Frontal cortex (tissue), 4 donors: Measurements from ENCODE around the gene CTU2. TPM values are rescaled to one million over a fixed set of nuclear protein-coding genes. Genes with fewer than 3 reads are reported as not detected.

Source experiments
- DNase-seq, 2 donors: peaks; one replicate each; pipeline ENCODE4 v3.0.0; 2012; ENCODE audit warnings: low spot score in 2 of 2
- FAIRE-seq: peaks from 2 replicates; lab custom pipeline; 2012; peaks lifted over from hg19 to GRCh38; lab: Jason Lieb, UNC
- total RNA-seq: library from RNA; depleted of rRNA; stranded (reverse); fragments of >200 nt; gene quantifications from one replicate; pipeline ENCODE4 v1.2.3, GENCODE V29; 2014
- donor health status: control.
- donor health status: control.
- donor health status: control.

CTU2 gene
- total RNA-seq, 1 donor from 2014 or later, result 15.1 TPM

- no peak for DNase-seq
- FAIRE-seq, result no peak
Observed at GRCh38 chr16:88723911-88724310, 17.6 kb downstream of the CTU2 start.

GRCh38 chr16:88724855-88725555 lies 18.7 kb downstream of the CTU2 start:
- DNase-seq, result no peak
- FAIRE-seq, result no peak

- DNase-seq (no peak), FAIRE-seq (no peak)
Observed at GRCh38 chr16:88725609-88726407, 19.5 kb downstream of the CTU2 start.

GRCh38 chr16:88726408-88726749 lies 20.1 kb downstream of the CTU2 start:
- no peak for FAIRE-seq
- no peak for DNase-seq

GRCh38 chr16:88726981-88727380 lies 20.7 kb downstream of the CTU2 start:
- no peak for DNase-seq
- no peak for FAIRE-seq

GRCh38 chr16:88727871-88728270 lies 21.6 kb downstream of the CTU2 start:
- FAIRE-seq (no peak), DNase-seq (no peak)

- DNase-seq, result no peak
- no peak for FAIRE-seq
Observed at GRCh38 chr16:88730632-88731607, 24.6 kb downstream of the CTU2 start.

- DNase-seq (peak in 1 of 2 donors; percentile 66), FAIRE-seq (no peak)
Observed at GRCh38 chr16:88731699-88732098, 25.4 kb downstream of the CTU2 start.

GRCh38 chr16:88732172-88732960 lies 26.1 kb downstream of the CTU2 start:
- FAIRE-seq, result no peak
- DNase-seq, result no peak

- no peak for FAIRE-seq
Observed at GRCh38 chr16:88732961-88733294, 26.6 kb downstream of the CTU2 start.

GRCh38 chr16:88733630-88734360 lies 27.5 kb downstream of the CTU2 start:
- DNase-seq, result no peak
- FAIRE-seq, result no peak

More at GRCh38 chr16:88732961-88733294, 26.6 kb downstream of the CTU2 start:
- DNase-seq, result no peak

- FAIRE-seq (no peak), DNase-seq (no peak)
Observed at GRCh38 chr16:88734361-88734728, 28.0 kb downstream of the CTU2 start.

- no peak for DNase-seq
- no peak for FAIRE-seq
Observed at GRCh38 chr16:88735121-88735520, 28.8 kb downstream of the CTU2 start.

- FAIRE-seq, result no peak
- no peak for DNase-seq
Observed at GRCh38 chr16:88735616-88736015, 29.3 kb downstream of the CTU2 start.

GRCh38 chr16:88736088-88736487 lies 29.8 kb downstream of the CTU2 start:
- FAIRE-seq (no peak), DNase-seq (no peak)

GRCh38 chr16:88736496-88736895 lies 30.2 kb downstream of the CTU2 start:
- no peak for DNase-seq
- FAIRE-seq, result no peak

- FAIRE-seq (no peak), DNase-seq (peak; percentile 80 to 90)
Observed at GRCh38 chr16:88737298-88738150, 31.2 kb downstream of the CTU2 start.
